Gastroesophageal sphincter (tissue), 3 donors: ENCODE measurements around the gene PCDHA10.

Experiments
- CTCF ChIP-seq, 4 experiments: fragments of 200-600 bp in 2 of 4; fragments of 450-650 bp in 2 of 4; sonication (generic) in 1 of 4; IDR thresholded peaks; one replicate each; pipeline ENCODE4 v1.5.1; 2017 to 2019; ENCODE audit warnings: antibody characterized with exemption in 4 of 4, mild to moderate bottlenecking in 2 of 4, moderate library complexity in 2 of 4
- EP300 ChIP-seq: sonication (generic); formaldehyde crosslinking; IDR thresholded peaks from one replicate; pipeline ENCODE4 v1.6.1; 2017; ENCODE audit warnings: antibody characterized with exemption, mild to moderate bottlenecking
- POLR2A ChIP-seq, 2 donors: fragments of 450-650 bp; IDR thresholded peaks; one replicate each; pipeline ENCODE4 v1.6.1; 2017; ENCODE audit warnings: antibody characterized with exemption in 2 of 2, mild to moderate bottlenecking in 2 of 2, moderate library complexity in 1 of 2

- TF ChIP-seq POLR2A (IDR thresholded peaks at IDR 0.05) (no peak), CTCF (IDR thresholded peaks at IDR 0.05) (peak in 1 of 4 experiments; percentile 48), EP300 (no peak)
These were observed 48.6 kb upstream of the PCDHA10 start, which contains the start of gene PCDHA4 for GRCh38 chr5:140806834-140807775.
